ENCODE results near the gene HPS6.
A peak's percentile ranks its signal among the peaks of the same experiment; 100 is the strongest.
"Not testable (repeated sequence)": the region's sequence is repeated elsewhere in the genome, so short reads cannot be mapped to it uniquely, and the experiment has no call there.

Gene HPS6

GRCh38 chr10:102064868-102065560 lies at the start of gene HPS6:
HPS6 (plus strand) TSS chr10:102065349; CDS start chr10:102065475, 126 bp downstream.
- peak; percentile 78 to 88 (median 80) for DNase-seq (ENCODE audit: low read depth in 2 of 3, low spot score in 1 of 3)

GRCh38 chr10:102016416-102016815 lies 48.7 kb upstream of the HPS6 start:
- no peak for DNase-seq (ENCODE audit: low read depth in 2 of 3, low spot score in 1 of 3)

GRCh38 chr10:102017295-102017694 lies 47.9 kb upstream of the HPS6 start:
- DNase-seq (ENCODE audit: low read depth in 2 of 3, low spot score in 1 of 3), result no peak

GRCh38 chr10:102020938-102021337 lies 44.2 kb upstream of the HPS6 start:
- no peak for DNase-seq (ENCODE audit: low read depth in 2 of 3, low spot score in 1 of 3)

GRCh38 chr10:102024799-102025198 lies 40.4 kb upstream of the HPS6 start:
- no peak for DNase-seq (ENCODE audit: low read depth in 2 of 3, low spot score in 1 of 3)

- DNase-seq (ENCODE audit: low read depth in 2 of 3, low spot score in 1 of 3), result no peak
Observed at GRCh38 chr10:102027261-102027660, 37.9 kb upstream of the HPS6 start.

GRCh38 chr10:102033787-102034186 lies 31.4 kb upstream of the HPS6 start:
- no peak for DNase-seq (ENCODE audit: low read depth in 2 of 3, low spot score in 1 of 3)

GRCh38 chr10:102035807-102036206 lies 29.3 kb upstream of the HPS6 start:
- not testable (repeated sequence) for DNase-seq (ENCODE audit: low read depth in 2 of 3, low spot score in 1 of 3)

- DNase-seq (ENCODE audit: low read depth in 2 of 3, low spot score in 1 of 3), result no peak
Observed at GRCh38 chr10:102038410-102038809, 26.7 kb upstream of the HPS6 start.

GRCh38 chr10:102040305-102041050 lies 24.7 kb upstream of the HPS6 start:
- DNase-seq (ENCODE audit: low read depth in 2 of 3, low spot score in 1 of 3), result no peak

GRCh38 chr10:102045292-102045691 lies 19.9 kb upstream of the HPS6 start:
- DNase-seq (ENCODE audit: low read depth in 2 of 3, low spot score in 1 of 3), result no peak

- no peak for DNase-seq (ENCODE audit: low read depth in 2 of 3, low spot score in 1 of 3)
Observed at GRCh38 chr10:102046095-102046494, 19.1 kb upstream of the HPS6 start.

- DNase-seq (ENCODE audit: low read depth in 2 of 3, low spot score in 1 of 3), result not testable (repeated sequence)
Observed at GRCh38 chr10:102054881-102055646, 10.1 kb upstream of the HPS6 start.

- DNase-seq (ENCODE audit: low read depth in 2 of 3, low spot score in 1 of 3), result peak; percentile 84 to 88 (median 87)
Observed at GRCh38 chr10:102055647-102056419, 9.3 kb upstream of the HPS6 start, which contains the start of gene ARMH3. ARMH3 (minus strand) TSS chr10:102056173; CDS start chr10:102040114, 16,059 bp downstream.

GRCh38 chr10:102059987-102060386 lies 5.2 kb upstream of the HPS6 start:
- DNase-seq (ENCODE audit: low read depth in 2 of 3, low spot score in 1 of 3), result no peak

- no peak for DNase-seq (ENCODE audit: low read depth in 2 of 3, low spot score in 1 of 3)
Observed at GRCh38 chr10:102064503-102064867, 664 bp upstream of the HPS6 start.

- no peak for DNase-seq (ENCODE audit: low read depth in 2 of 3, low spot score in 1 of 3)
Observed at GRCh38 chr10:102065561-102066398, 631 bp downstream of the HPS6 start.

- no peak for DNase-seq (ENCODE audit: low read depth in 2 of 3, low spot score in 1 of 3)
Observed at GRCh38 chr10:102066399-102067088, 1.4 kb downstream of the HPS6 start.

GRCh38 chr10:102067091-102067916 lies 2.2 kb downstream of the HPS6 start:
- no peak for DNase-seq (ENCODE audit: low read depth in 2 of 3, low spot score in 1 of 3)

Measured in stimulated activated CD4-positive, alpha-beta T cell treated with anti-CD3 and anti-CD28 coated beads, Interleukin-12 subunit alpha, Interleukin-12 subunit beta, amount 100 ng/mL, for 48 hours (primary cell).